ENCODE measurements around the gene IPO5. TPM values are rescaled to one million over a fixed set of nuclear protein-coding genes. Genes with fewer than 3 reads are reported as not detected.
A peak's percentile ranks its signal among the peaks of the same experiment; 100 is the strongest.

Gene IPO5
- total RNA-seq = 100 to 1,000 TPM in 1 of 4 donors, 10 to 100 TPM in 3; 34.0 to 134 (median 78.6) TPM

DNA sequence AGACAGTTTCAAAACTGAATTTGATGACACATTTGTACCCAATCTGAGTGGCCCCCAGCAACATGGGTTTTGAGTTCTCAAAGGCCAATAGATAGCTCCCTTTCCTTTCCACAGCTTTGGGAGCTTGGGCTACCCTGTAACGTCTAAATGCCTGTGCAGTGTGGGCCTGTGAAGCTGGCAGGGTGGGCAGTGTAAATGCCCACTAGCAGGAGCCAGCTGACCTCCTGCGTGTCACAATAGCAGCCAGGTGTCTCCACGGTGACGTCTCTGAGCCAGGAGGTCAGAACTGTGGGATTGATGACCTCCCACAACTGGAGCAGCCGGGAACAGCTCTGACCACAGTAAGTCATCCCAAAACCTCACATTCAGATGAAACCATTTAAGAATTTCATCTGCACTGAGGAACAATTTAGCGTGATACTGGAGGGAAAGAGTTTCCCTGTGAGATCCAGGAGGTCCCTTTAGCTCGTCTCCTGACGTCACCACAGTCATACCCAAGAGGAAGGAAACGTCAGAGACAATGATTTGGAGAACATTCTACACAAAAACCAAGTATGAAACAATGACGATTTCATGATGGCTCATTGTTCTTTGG is at the start of gene IPO5:
IPO5 (plus strand) TSS at position 300 of the 595 bp plus-strand sequence. CDS start 23,022 bp downstream, outside the sequence.
- Histone ChIP-seq H3K9me3 (no peaks in the 10 kb centered on the region), H3K4me3 (no peak within 1 kb of the TSS), H3K36me3 (no peaks in the 10 kb centered on the region), H3K27ac (no peak within 1 kb of the TSS), H3K4me1 (no peaks in the 10 kb centered on the region), H3K27me3 (no peaks in the 10 kb centered on the region)
- 58 to 64% methylated on average over 9 to 10 of the region's 10 CpGs for WGBS, 2 donors
- intact Hi-C loops (cut with DNase I) = no loop called here
- no peak for DNase-seq
- TF ChIP-seq, protein P1, sequence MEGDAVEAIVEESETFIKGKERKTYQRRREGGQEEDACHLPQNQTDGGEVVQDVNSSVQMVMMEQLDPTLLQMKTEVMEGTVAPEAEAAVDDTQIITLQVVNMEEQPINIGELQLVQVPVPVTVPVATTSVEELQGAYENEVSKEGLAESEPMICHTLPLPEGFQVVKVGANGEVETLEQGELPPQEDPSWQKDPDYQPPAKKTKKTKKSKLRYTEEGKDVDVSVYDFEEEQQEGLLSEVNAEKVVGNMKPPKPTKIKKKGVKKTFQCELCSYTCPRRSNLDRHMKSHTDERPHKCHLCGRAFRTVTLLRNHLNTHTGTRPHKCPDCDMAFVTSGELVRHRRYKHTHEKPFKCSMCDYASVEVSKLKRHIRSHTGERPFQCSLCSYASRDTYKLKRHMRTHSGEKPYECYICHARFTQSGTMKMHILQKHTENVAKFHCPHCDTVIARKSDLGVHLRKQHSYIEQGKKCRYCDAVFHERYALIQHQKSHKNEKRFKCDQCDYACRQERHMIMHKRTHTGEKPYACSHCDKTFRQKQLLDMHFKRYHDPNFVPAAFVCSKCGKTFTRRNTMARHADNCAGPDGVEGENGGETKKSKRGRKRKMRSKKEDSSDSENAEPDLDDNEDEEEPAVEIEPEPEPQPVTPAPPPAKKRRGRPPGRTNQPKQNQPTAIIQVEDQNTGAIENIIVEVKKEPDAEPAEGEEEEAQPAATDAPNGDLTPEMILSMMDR (IDR thresholded peaks at IDR 0.05) = no peak
- no peak for TF ChIP-seq POLR2A (IDR thresholded peaks at IDR 0.05)

DNA sequence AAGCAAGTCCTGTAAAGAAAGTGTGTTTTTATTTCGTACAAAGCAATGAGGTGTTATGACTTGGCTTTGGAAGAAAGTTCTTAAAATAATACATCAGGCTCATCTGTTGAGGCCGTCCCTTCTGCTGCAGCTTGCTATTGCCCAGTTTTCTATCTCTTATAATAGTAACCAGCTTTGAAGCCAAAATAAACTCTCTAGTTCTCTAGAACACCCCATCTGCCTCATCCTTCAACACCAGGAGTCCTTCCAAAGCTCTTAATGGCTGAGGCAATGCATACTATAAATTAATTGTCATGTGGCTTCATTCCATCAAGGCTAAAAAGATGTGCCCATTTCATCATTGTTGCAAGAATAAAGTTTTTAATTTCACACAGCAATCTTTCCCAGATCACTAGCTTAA is 49.4 kb upstream of the IPO5 start:
- WGBS, 2 donors = 55 to 64% methylated on average over 2 of the region's 2 CpGs
- TF ChIP-seq, protein P1 (IDR thresholded peaks at IDR 0.05) = no peak
- no peak for TF ChIP-seq POLR2A (IDR thresholded peaks at IDR 0.05)
- no peaks in the 10 kb centered on the region for H3K4me1 ChIP-seq
- intact Hi-C loops (cut with DNase I) = no loop called here
- DNase-seq = no peak
- H3K4me3 ChIP-seq = no peak overlapping the region
- no peaks in the 10 kb centered on the region for H3K9me3 ChIP-seq
- no peak overlapping the region for H3K27ac ChIP-seq
- H3K27me3 ChIP-seq = no peaks in the 10 kb centered on the region
- H3K36me3 ChIP-seq = no peaks in the 10 kb centered on the region

DNA sequence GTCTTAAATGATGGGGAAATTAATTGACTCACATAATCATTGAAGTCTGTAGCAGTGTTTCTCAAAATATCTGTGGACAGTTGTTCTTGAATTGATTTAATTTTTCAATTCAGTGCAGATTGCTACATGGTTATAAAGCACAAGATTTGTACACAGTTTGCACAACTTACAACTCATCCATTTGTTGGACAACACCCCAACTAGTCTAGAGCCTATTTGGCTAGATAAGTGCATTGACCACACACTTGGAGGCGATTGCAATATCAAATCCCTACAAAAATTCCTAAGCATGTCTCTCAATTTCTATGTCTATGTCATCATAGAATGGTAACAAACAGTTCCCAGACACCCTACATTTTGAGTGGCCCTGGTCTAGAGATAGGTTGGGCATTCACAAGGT is 48.0 kb upstream of the IPO5 start:
- no peaks in the 10 kb centered on the region for H3K9me3 ChIP-seq
- no peaks in the 10 kb centered on the region for H3K27me3 ChIP-seq
- H3K27ac ChIP-seq = no peak overlapping the region
- no peaks in the 10 kb centered on the region for H3K4me1 ChIP-seq
- DNase-seq = no peak
- intact Hi-C loops (cut with DNase I) = no loop called here
- WGBS, 2 donors = 62 to 71% methylated on average over 1 of the region's 1 CpG
- H3K36me3 ChIP-seq = no peaks in the 10 kb centered on the region
- TF ChIP-seq, protein P1 (IDR thresholded peaks at IDR 0.05) = no peak
- TF ChIP-seq POLR2A (IDR thresholded peaks at IDR 0.05) = no peak
- no peak overlapping the region for H3K4me3 ChIP-seq

DNA sequence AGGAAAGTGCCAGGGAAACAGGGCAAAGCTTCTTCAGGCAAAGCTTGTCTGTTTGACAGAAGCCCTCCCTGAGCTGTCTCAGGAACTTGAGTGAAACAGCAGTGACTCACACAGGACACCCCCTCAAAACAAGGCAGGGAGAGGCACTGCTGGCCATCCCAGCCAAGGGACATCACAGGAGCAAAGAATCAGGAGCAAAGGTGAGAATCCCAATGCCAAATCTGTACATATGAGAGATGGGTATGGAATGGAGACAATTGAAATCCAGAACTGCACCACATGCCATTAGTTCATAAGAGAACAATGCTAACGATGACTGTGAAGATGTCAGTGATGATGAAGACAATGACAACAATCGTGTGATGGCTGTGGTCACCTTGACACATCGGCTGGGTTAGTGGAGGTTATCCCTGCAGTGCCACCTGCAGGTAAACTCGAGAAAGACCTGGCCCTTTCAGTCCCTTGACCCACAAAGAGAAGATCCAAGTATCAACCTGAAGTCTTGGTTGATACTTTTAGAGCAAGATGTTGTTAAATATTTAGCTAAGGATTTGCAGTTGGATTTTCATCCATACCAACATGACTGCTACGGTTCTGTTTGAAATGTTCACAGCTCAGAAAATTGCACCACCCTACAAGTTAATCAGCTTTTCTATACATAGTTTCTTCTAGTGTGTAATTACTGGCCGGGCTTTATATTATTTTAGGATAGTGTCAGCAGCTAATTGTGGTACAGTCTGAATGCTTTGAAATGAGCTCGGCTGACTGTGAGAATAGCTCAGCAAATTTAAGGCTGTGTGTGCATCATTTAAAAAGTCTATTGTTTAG is 42.0 kb upstream of the IPO5 start:
- Histone ChIP-seq H3K27ac (no peak overlapping the region), H3K4me3 (no peak overlapping the region), H3K4me1 (no peaks in the 10 kb centered on the region), H3K27me3 (no peaks in the 10 kb centered on the region), H3K36me3 (no peaks in the 10 kb centered on the region), H3K9me3 (no peaks in the 10 kb centered on the region)
- WGBS, 2 donors = 40 to 43% methylated on average over 7 of the region's 7 CpGs
- TF ChIP-seq, protein P1 (IDR thresholded peaks at IDR 0.05) = peak in 1 of 6 experiments; percentile 20
- TF ChIP-seq POLR2A (IDR thresholded peaks at IDR 0.05) = no peak
- intact Hi-C loops (cut with DNase I) = no loop called here
- no peak for DNase-seq

DNA sequence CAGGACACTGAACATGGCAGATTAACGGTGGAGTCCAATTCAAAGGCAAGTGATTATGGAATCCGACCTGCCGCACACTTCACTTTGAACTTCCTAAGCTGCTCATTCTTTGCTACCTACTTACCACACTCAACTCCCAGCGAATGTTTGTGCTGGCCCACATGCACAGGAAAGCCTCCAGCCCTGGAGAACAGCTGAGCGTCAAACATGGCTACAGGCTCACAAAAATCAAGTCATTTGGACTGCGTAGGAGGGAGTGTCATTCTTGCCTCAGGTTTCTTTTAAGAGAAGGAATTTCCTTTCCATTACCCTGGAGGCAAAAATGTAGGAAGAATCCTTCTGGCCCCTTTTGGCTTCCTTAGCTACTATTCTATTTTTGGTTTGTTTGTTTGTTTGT is 41.3 kb upstream of the IPO5 start:
- 76 to 90% methylated on average over 6 of the region's 6 CpGs for WGBS, 2 donors

More for the DNA sequence above, 41.3 kb upstream of the IPO5 start:
- no peak overlapping the region for H3K27ac ChIP-seq
- intact Hi-C loops (cut with DNase I) = no loop called here
- no peaks in the 10 kb centered on the region for H3K36me3 ChIP-seq
- H3K4me1 ChIP-seq = no peaks in the 10 kb centered on the region
- no peaks in the 10 kb centered on the region for H3K9me3 ChIP-seq
- no peak overlapping the region for H3K4me3 ChIP-seq
- H3K27me3 ChIP-seq = no peaks in the 10 kb centered on the region
- no peak for DNase-seq
- TF ChIP-seq, protein P1 (IDR thresholded peaks at IDR 0.05) = no peak
- no peak for TF ChIP-seq POLR2A (IDR thresholded peaks at IDR 0.05)
